HCT116 (cell line): ENCODE data around the gene PRR15L.

Source experiments
- EGR1 ChIP-seq: IDR thresholded peaks from 2 replicates; pipeline ENCODE4 v1.6.1; 2012; ENCODE audit warnings: low read depth
- EZH2 ChIP-seq: fragments of 200-600 bp; sonication (generic); IDR thresholded peaks from 2 replicates; pipeline ENCODE4 v1.6.1; 2017; ENCODE audit warnings: antibody characterized with exemption, mixed run types
- POLR2A ChIP-seq: IDR thresholded peaks from 2 replicates; pipeline ENCODE4 v1.7.0; 2011; ENCODE audit warnings: borderline replicate concordance; ENCODE audit not compliant: insufficient read depth, insufficient read length; ENCODE audit errors: extremely low read depth
- RAD21 ChIP-seq: IDR thresholded peaks from 2 replicates; pipeline ENCODE4 v1.6.1; 2012; ENCODE audit warnings: low read depth, mild to moderate bottlenecking
- REST ChIP-seq: IDR thresholded peaks from 2 replicates; pipeline ENCODE4 v1.6.1; 2012; ENCODE audit warnings: low read depth
- SP1 ChIP-seq: IDR thresholded peaks from 2 replicates; pipeline ENCODE4 v1.6.1; 2012; ENCODE audit warnings: low read depth
- TF ChIP-seq, protein P1 (sequence below), 3 experiments: fragments of 200-600 bp in 1 of 3; sonication (generic) in 1 of 3; IDR thresholded peaks in 2 of 3; conservative IDR thresholded peaks in 1 of 3; 2 replicates each; pipeline ENCODE4 v1.5.1; 2012 to 2017; ENCODE audit warnings: low read depth in 2 of 3, low read length in 2 of 3, antibody characterized with exemption in 1 of 3, borderline replicate concordance in 1 of 3, control low read depth in 1 of 3, mild to moderate bottlenecking in 1 of 3, mixed read lengths in 1 of 3, mixed run types in 1 of 3, moderate library complexity in 1 of 3; ENCODE audit not compliant: insufficient read depth in 1 of 3
- TF ChIP-seq, protein P2 (sequence below): IDR thresholded peaks from 2 replicates; pipeline ENCODE4 v1.6.1; 2012

DNA sequence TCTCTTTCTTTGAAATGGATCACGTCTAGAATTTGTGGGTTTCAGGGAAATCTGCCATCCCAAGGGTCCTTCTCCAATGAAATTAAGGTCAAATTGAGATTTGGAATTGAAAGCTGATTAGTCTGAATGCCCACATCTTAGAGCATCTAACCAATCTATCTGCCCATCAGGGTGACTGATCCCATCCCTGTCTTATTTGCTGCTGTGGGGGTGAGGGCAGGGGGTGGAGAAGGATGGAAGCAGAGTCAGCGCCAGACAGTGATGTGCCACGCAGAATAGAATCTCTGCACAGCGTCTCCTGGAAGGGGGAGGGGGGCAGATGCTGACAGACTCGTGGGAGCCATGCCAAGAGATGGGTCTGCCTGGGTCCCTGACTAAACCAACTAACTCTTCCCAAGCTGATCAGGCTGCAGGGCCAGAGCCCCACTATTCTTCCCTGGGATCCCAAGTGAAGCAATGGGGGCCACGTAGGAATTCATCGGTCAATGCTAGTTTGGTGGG lies 45.3 kb upstream of the PRR15L start:
- TF ChIP-seq, protein P1, sequence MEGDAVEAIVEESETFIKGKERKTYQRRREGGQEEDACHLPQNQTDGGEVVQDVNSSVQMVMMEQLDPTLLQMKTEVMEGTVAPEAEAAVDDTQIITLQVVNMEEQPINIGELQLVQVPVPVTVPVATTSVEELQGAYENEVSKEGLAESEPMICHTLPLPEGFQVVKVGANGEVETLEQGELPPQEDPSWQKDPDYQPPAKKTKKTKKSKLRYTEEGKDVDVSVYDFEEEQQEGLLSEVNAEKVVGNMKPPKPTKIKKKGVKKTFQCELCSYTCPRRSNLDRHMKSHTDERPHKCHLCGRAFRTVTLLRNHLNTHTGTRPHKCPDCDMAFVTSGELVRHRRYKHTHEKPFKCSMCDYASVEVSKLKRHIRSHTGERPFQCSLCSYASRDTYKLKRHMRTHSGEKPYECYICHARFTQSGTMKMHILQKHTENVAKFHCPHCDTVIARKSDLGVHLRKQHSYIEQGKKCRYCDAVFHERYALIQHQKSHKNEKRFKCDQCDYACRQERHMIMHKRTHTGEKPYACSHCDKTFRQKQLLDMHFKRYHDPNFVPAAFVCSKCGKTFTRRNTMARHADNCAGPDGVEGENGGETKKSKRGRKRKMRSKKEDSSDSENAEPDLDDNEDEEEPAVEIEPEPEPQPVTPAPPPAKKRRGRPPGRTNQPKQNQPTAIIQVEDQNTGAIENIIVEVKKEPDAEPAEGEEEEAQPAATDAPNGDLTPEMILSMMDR (IDR thresholded peaks at IDR 0.05 in 2 of 3, conservative IDR thresholded peaks at IDR 0.05 in 1 of 3; ENCODE audit: borderline replicate concordance in 1 of 3, insufficient read depth in 1 of 3, low read depth in 2 of 3, low read length in 2 of 3) = no peak
- no peak for TF ChIP-seq EGR1
- no peak for TF ChIP-seq REST
- TF ChIP-seq SP1 = no peak
- no peak for TF ChIP-seq POLR2A
- TF ChIP-seq EZH2 = no peak
- TF ChIP-seq, protein P2, sequence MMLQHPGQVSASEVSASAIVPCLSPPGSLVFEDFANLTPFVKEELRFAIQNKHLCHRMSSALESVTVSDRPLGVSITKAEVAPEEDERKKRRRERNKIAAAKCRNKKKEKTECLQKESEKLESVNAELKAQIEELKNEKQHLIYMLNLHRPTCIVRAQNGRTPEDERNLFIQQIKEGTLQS = no peak
- no peak for TF ChIP-seq RAD21
